Islet of Langerhans (tissue), 1 donor: ENCODE data around the gene SLC44A4.
"Not testable (repeated sequence)": the region's sequence is repeated elsewhere in the genome, so short reads cannot be mapped to it uniquely, and the experiment has no call there.

Experiments used
- FAIRE-seq: peaks from one replicate; lab custom pipeline; 2011; peaks lifted over from hg19 to GRCh38; lab: Jason Lieb, UNC

SLC44A4 gene

DNA sequence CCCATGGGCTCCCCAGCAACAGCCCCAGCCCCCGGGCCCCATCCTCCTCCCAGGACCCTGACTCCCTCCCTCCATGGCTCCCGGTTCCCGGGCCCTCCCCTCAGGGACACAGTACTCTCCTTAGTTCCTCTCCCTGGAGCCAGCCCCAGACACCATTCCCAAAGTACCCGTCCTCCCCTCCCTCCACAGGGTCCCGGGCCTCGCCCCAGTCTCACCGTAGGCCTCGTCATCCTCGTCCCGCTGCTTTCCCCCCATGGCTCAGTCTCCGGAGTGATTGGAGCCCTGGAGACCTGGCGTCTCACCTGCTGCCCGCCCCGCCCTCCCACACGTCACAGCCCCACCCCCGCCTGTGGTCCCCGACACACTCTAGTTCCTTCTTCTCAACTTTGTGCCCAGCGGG, at the start of gene SLC44A4:
Gene SLC44A4 (minus strand): TSS at position 272 of the 400 bp plus-strand sequence. CDS start 17 bp downstream, at position 255.
- no peak for FAIRE-seq

DNA sequence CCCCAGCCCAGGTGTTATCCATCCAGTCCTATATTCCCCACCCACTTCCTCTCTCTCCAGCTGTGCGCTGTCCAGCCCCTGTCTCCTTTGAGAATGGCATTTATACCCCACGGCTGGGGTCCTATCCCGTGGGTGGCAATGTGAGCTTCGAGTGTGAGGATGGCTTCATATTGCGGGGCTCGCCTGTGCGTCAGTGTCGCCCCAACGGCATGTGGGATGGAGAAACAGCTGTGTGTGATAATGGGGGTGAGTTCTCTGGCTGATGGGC, 49.8 kb upstream of the SLC44A4 start:
- no peak for FAIRE-seq

DNA sequence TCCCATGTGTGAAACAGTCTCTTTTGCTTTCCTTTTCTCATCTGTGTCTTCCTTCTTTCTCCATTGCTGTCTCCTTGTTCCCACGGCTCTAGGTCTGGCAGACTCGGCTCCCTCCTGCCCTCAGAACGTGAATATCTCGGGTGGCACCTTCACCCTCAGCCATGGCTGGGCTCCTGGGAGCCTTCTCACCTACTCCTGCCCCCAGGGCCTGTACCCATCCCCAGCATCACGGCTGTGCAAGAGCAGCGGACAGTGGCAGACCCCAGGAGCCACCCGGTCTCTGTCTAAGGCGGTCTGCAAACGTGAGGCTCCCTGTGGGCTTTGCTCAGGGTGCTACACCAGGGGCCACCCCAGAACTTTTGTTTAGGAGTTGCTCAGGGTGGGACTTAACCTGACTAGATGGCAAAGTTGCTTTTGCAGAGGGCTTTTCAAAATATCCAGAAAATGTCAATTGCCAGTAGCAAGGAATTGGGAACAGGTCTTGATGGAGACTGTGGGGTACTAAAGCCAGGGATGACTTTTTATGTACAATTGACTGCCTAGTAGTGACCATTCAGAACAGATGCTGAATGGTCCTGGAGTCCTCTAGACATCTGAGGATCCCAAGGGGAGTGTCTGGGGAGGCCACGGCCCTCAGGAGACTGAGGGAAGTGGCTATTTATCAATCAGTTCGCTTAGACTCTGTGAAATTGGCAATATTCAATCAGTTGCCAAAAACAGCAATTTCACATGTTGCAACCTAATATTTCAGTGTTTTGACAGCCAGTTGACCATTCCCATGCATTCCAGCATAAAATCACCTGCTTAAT, 49.3 kb upstream of the SLC44A4 start:
- FAIRE-seq: no peak

DNA sequence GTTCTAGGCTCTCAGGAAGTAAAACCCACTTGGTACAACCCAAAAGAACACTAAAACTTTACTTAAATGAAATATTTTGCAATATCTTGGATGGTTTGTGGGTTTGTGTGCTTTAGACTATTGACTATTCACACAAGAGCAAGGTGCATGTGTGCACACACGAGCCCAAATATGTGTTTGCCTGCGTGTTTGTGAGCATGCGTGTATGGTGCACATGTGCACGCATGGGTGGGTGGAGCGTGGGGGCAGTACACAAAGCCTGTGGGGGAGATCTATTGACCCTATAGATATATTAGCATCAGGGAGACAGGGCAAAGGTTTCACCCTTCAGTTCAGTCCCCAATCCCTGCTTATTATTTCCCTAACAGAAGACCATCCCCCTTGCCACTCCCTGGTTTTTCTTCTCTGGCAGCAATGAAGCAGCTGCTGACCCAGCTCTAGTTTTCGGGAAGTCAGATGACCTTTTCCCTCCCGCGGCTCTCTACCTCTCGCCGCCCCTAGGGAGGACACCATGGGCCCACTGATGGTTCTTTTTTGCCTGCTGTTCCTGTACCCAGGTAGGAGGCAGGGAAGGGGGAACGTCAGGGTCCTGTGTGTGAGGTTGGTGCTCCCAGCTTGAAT, 48.6 kb upstream of the SLC44A4 start, which contains the start of gene C2:
Gene C2 (plus strand): TSS at position 476 of the 621 bp plus-strand sequence. CDS start 36 bp downstream, at position 512.
- no peak for FAIRE-seq

DNA sequence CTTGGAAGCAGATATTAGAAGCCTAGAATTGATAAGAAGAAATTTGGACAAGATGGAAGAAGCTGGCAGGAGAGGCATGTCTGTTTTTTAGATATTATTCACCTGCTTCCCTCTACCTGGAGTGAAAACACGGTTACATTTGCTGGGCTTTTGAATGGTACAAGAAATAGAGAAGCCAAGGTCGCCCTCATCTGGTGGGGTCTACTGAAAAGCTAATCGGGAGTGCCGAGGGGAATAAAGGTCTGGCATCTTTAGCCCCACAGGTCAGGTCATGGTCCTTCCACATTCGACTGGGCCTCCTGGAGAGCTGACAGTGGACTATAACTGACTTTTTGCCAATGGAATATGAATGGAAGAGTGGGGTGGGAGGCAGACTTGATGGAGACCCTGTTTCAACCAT, 44.1 kb upstream of the SLC44A4 start:
- no peak for FAIRE-seq

DNA sequence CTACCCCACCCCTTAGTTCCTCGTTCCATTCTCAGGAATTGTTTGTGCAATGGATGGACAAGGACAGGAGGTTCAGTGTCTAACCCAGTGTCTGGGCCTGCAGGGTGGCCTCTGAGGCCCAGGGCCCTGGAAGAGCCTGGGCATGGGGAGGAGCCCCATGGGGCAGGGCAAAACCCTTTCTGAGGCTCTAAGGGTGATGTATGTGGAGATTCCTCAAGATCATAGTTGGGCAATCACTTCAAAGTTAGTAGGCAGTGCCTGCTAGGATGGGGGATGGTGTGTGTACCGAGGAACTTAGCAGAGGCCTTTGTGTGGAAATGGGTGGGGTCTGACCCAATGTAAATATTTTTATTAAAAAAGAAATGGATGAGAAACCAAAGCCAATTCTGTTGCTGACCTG, 42.0 kb upstream of the SLC44A4 start:
- FAIRE-seq: no peak

DNA sequence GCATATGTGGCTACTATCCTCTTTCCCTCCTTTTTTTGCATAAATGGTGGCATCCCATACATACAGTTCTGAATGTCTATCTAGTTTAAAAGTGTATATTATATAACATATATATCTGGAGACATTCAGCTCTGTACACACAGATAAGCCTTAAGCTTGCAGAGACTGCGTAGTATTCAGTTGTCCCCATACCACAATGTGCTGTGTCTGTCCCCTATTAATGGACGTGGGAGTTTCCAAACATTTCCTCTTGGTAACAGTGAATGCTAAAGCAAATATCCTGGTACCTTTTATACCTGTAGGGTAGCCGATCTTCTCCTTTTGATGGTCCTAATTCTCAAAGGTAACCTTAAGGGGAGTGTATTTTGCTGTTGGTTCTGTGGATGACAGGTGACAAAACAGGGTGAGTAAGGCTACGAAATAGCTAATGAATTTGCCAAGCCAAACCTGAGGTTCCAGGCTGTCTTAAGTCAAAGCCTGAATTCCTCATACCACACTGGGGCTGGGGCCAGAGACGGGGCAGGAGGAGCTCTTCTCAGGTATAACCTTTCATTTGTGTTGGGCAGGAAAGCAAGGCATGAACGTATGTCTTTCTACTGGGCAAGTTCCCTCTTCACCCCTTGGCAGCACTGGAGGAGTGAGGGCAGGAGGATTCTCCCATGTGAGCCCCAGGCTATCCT, 41.0 kb upstream of the SLC44A4 start:
- FAIRE-seq: no peak

DNA sequence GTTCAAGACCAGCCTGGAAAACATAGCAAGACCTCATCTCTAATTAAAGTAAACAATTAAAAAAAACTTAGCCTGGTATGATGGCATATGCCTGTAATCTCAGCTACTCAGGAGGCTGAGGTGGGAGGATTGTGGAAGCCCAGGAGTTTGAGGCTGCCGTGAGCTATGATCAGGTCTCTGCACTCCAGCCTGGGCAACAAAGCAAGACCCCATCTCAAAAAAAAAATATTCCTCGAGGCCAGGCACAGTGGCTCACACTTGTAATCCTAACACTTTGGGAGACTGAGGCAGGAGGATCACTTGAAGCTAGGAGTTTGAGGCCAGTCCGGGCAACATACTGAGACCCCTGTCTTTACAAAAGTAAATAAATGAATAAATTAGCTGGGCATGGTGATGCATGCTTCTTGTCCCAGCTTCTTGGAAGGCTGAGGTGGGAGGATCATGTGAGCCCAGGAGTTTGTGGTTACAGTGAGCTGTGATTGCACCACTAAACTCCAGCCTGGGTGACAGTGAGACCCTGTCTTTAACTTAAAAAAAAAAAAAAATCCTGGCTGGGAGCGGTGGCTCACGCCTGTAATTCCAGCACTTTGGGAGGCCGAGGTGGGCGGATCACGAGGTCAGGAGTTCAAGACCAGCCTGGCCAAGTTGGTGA, 39.4 kb upstream of the SLC44A4 start:
- FAIRE-seq: no peak

DNA sequence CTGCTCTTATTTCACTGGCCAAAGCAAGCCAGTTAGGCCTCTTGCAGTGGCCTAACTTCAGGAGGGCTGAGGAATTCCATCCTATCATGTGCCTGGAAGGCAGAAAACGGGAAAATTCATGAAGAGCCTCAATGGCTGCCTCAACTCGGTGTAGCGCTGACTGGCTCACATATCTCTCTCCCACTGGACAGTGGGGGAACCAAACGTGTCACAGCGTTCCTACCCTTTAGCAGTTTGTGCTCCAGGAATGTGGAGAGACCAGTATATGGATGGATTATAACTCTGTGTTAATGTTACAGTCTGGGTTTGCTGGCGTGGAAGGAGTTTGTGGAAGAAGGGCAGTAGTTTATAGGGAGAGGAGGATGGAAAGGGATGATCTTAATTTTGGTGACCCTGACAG, 37.0 kb upstream of the SLC44A4 start:
- no peak for FAIRE-seq

DNA sequence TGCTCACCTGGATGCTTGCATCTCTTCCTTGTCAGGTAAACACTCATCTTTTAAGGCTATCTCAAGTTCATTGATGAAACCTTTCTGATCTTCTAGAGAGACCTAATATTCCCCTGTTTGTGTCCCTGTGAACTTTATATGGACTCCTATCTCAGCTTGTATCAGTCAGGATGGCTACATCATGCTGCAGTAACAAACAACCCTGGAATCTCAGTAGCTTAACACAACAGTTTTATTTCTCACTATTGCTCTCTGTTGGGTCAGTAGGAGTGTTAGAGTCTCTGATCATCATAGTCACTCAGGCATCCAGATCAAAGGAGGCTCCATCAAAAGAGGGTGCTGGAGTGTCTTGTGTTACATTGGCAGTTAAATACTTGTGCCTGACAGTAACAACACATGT, 36.6 kb upstream of the SLC44A4 start:
- FAIRE-seq: no peak

DNA sequence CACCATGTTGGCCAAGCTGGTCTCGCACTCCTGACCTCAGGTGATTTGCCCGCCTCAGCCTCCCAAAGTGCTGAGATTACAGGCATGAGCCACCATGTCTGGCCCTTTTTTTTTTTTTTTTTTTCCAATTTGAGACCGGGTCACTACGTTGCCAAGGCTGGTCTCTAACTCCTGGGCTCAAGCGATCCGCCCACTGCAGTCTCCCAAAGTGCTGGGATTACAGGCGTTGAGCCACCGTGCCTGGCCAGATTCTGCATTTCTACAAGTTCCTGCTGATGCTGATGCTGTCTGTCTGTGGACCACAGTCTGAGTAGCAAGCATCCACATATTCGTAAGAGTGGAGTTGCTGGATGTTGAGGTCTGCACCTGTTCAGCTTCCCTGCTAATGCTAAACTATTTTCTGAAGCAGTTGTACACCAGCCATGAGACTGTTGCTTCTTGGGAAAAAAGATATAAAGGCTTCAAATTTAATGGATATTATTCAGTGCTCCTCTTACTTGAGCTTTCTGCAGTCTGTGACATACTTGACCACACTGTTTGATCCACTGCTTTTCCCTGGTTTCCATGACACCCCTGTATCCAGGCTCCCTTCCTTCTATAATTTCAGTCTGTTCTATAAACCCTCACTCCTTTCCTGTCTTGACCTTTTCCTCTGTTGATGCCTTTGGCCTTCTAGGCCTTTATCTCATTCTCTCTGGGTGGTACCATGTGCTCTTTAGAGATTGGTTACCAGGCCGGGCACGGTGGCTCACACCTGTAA, 33.2 kb upstream of the SLC44A4 start:
- FAIRE-seq: no peak

DNA sequence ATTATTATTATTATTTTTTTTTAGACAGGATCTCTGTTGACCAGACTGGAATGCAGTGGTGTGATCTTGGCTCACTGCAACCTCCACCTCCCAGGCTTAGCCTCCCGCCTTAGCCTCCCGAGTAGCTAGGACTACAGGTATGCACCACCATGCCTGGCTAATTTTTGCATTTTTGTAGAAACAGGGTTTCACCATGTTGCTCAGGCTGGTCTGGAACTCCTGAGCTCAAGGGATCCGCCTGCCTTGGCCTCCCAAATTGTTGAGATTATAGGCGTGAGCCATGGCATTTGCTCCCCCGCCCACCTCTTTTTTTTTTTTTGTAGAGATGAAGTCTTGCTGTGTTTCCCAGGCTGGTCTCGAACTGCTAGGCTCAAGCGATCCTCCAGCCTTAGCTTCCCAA, 30.5 kb upstream of the SLC44A4 start:
- FAIRE-seq: not testable (repeated sequence)

DNA sequence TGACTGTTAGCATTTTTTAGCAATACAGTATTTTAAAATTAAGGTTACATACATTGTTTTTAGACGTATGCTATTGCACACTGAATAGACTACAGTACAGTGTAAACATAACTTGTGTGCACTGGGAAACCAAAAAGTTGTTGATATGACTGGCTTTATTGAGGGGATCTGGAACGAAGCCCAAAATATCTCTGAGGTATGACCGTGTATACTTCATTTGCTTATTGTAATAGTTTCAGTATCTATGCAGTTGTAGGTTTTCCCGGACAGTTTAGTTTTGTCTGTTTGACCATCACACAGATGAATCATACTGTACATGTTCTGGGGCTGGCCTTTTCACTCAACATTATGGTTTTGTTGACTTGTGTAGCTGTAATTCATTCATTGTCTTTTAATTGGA, 30.0 kb upstream of the SLC44A4 start:
- FAIRE-seq: no peak

DNA sequence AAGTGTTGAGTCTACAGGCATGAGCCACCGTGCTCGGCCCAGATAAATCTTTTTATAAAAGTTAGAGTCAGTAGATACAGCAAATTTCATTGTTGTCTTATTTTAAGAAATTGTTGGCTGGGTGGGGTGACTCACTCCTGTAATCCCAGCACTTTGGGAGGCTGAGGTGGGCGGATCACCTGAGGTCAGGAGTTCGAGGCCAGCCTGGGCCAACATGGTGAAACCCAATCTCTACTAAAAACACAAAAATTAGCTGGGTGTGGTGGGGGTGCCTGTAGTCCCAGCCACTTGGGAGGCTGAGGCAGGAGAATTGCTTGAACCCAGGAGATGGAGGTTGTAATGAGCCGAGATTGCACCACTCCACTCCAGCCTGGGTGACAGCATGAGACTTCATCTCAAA, 29.5 kb upstream of the SLC44A4 start:
- FAIRE-seq: not testable (repeated sequence)

DNA sequence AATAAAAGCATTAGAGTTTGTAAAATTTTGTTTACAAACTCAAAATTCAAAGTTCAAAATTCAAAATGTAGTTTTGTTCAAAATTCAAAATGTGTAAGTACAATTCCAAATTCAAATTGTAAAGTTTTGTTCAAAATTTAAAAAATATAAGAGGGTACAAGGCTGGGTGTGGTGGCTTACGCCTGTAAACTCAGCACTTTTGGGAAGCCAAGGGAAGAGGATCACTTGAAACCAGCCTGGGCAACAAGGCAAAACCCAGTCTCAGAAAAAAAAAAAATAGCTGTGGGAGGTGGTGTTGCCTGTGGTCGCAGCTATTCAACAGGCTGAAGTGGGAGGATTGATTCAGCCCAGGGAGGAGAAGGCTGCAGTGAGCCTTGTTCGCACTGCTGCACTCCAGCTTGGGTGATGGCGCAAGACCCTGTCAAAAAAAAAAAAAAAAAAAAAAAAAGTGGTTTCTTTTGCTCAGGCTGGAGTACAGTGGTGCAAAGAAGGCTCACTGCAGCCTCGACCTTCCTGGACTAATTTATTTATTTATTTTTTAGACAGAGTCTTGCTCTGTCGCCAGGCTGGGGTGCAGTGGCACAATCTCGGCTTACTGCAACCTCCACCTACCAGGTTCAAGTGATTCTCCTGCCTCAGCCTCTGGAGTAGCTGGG, 28.5 kb upstream of the SLC44A4 start:
- FAIRE-seq: no peak

DNA sequence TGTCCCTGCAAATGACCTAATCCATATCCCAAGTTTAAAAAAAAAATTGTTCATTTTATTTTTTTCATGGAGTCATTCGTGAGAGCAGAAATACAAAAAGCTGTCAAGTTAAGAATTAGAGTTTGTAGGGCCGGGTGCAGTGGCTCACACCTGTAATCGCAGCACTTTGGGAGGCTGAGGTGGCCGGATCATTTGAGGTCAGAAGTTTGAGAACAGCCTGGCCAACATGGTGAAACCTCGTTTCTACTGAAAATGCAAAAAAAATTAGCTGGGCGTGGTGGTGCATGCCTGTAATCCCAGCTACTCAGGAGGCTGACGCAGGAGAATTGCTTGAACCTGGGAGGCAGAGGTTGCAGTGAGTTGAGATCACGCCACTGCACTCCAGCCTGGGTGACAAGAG, 27.9 kb upstream of the SLC44A4 start:
- FAIRE-seq: not testable (repeated sequence)

DNA sequence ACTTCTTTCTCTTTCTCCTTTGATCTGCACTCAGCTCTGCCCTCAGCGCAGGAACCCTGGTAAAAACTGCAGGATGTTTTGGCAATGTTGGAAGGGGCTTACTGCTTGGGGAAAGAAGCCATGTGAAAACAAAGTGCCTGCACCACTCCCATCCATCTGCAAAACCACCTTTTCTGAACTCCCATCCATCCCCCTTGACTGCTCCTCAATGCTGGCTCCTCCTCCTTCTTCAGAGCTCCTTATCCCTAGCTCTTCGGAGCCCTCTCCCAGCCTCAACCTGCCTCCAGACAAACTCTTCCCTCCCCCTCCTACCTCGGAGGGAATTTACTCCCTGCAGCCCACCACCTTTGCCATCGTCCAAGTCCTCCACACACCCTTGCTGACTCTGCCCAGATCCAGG, 27.3 kb upstream of the SLC44A4 start:
- FAIRE-seq: no peak

DNA sequence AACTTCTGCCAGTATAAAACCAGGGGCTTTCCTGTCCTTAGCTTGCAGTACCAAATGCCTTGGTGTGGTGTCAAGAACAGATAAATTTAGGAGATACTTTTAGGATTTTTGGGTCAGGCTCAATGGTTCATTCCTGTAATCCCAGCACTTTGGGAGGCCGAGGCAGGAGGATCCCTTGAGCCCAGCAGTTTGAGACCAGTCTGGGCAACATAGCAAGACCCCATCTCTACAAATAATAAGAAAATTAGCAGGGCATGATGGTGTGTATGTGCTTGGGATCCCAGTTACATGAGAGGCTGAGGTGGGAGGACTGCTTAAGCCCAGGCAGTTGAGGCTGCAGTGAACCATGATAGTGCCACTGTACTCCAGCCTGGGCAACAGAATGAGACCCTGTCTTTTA, 26.2 kb upstream of the SLC44A4 start:
- FAIRE-seq: no peak

DNA sequence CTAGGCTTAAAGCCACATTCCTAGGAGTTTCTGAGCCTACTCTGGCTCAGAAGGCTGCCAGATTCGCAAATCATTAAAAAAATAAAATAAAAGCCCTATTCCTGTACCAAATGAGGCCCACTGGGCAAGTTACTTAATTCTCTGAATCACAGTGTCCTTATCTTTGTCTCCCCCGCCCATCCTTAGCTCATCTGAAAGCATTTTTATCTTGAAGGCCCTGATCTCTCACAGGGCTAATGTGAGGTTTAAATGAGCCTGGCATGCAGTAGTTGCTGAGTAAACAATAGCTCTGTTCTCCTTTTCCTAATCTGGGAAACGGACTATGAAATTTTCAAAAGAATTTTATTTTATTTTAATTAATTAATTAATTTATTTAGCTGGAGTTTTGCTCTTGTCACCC, 25.2 kb upstream of the SLC44A4 start:
- FAIRE-seq: no peak

DNA sequence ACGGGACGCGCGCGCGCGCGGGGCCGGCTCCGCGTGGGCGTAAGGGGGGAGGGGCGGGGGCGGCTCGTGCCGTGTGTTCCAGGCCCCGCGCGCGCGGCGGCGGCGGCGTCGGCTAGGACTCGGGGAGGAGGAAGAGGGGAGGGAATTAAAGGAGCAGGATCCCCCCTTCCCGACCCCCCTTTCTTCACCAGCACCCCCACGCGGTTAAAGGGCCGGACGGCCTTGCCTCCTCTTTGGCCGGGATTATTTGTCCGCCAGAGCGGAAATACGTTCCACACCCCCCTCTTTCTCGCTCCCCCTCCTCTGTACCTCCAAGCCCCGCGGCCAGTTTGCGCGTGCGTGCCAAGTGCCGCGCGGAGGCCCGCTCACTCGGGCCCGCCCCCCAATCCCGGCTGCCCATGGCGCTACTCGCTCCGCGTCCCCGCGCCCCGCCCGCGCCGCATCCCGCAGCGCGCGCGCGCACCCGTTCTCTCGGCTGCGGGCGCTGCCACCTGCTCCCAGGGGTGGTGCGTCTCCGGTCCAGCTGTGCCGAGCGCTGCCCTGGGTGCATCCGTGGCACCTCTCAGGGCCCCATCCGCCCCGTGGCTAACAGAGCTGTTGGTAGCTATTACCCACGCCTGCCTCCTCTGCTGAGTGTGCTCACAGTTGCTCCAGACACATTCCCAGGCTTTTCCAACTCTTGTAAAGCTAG, 23.3 kb upstream of the SLC44A4 start, which contains the start of gene ZBTB12:
Gene ZBTB12 (minus strand): TSS at position 134 of the 691 bp plus-strand sequence. CDS start 781 bp downstream, outside the sequence.
- FAIRE-seq: no peak

DNA sequence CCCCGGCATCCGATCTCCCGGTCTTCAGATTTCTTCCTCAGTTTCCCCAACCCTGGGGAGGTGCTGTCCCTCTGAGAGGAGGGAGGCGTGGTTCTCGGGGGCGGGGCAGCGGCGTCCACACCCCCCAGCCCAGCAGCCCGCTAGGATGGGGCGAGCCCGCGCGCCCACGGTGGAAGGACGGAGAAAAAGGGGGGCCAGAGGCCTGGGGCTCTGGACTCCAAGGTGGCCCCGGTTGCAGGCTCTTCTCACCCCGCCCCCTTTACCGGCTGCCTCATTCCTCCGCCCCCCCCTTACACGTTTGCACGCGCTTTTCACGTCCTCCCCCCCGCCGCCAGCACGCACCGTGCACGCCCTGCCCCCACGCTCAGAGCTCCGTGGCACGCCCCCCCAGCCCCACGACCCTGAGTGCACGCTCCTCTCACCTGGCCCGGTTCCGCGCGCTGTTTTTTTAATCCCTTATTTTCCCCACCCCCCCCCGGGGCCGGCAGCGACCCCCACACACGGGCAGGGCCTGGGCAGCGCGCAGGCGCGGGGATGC, 22.7 kb upstream of the SLC44A4 start:
- FAIRE-seq: no peak
